Measurements from ENCODE around the gene BAIAP2.

BAIAP2 gene

DNA sequence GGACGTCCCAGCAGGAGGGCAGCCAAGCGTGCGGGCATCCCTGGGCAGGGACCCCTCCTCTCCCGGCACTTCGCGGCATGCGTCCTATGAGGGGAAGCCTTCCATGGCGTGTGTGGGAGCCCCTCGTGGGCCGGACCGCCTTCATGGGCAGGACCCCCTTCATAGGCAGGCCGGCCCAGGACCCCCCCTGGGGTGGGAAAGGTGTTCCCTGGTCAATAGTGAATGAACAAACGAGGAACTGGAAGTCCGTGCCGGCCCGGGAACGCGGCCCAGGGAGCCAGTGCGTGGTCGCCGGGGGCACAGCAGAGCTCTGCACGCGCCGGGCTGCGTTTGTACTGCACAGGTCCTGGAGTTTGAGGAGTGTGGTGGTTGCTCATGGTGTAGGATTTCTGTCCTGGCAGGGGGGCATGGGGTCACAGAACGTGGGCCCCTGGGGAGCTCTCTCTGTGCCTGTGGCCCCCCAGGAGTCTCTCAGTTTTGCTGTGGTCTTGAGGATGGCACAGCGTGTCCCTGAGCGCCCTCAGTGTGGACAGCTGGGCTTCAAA lies 13.9 kb downstream of the BAIAP2 start:
- TF ChIP-seq, protein P1, sequence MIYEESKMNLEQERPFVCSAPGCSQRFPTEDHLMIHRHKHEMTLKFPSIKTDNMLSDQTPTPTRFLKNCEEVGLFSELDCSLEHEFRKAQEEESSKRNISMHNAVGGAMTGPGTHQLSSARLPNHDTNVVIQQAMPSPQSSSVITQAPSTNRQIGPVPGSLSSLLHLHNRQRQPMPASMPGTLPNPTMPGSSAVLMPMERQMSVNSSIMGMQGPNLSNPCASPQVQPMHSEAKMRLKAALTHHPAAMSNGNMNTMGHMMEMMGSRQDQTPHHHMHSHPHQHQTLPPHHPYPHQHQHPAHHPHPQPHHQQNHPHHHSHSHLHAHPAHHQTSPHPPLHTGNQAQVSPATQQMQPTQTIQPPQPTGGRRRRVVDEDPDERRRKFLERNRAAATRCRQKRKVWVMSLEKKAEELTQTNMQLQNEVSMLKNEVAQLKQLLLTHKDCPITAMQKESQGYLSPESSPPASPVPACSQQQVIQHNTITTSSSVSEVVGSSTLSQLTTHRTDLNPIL (CRISPR knock-in tag; IDR thresholded peaks at IDR 0.05; ENCODE audit: low read depth): no peak
- TF ChIP-seq, protein P2, sequence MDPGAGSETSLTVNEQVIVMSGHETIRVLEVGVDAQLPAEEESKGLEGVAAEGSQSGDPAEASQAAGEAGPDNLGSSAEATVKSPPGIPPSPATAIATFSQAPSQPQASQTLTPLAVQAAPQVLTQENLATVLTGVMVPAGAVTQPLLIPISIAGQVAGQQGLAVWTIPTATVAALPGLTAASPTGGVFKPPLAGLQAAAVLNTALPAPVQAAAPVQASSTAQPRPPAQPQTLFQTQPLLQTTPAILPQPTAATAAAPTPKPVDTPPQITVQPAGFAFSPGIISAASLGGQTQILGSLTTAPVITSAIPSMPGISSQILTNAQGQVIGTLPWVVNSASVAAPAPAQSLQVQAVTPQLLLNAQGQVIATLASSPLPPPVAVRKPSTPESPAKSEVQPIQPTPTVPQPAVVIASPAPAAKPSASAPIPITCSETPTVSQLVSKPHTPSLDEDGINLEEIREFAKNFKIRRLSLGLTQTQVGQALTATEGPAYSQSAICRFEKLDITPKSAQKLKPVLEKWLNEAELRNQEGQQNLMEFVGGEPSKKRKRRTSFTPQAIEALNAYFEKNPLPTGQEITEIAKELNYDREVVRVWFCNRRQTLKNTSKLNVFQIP (CRISPR knock-in tag; IDR thresholded peaks at IDR 0.05; ENCODE audit: borderline replicate concordance, low read depth): no peak
- TF ChIP-seq ARNTL (CRISPR knock-in tag; IDR thresholded peaks at IDR 0.05; ENCODE audit: borderline replicate concordance, low read depth): no peak
- TF ChIP-seq, protein P3, sequence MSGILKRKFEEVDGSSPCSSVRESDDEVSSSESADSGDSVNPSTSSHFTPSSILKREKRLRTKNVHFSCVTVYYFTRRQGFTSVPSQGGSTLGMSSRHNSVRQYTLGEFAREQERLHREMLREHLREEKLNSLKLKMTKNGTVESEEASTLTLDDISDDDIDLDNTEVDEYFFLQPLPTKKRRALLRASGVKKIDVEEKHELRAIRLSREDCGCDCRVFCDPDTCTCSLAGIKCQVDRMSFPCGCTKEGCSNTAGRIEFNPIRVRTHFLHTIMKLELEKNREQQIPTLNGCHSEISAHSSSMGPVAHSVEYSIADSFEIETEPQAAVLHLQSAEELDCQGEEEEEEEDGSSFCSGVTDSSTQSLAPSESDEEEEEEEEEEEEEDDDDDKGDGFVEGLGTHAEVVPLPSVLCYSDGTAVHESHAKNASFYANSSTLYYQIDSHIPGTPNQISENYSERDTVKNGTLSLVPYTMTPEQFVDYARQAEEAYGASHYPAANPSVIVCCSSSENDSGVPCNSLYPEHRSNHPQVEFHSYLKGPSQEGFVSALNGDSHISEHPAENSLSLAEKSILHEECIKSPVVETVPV (CRISPR knock-in tag; IDR thresholded peaks at IDR 0.05): no peak
- TF ChIP-seq, protein P4, sequence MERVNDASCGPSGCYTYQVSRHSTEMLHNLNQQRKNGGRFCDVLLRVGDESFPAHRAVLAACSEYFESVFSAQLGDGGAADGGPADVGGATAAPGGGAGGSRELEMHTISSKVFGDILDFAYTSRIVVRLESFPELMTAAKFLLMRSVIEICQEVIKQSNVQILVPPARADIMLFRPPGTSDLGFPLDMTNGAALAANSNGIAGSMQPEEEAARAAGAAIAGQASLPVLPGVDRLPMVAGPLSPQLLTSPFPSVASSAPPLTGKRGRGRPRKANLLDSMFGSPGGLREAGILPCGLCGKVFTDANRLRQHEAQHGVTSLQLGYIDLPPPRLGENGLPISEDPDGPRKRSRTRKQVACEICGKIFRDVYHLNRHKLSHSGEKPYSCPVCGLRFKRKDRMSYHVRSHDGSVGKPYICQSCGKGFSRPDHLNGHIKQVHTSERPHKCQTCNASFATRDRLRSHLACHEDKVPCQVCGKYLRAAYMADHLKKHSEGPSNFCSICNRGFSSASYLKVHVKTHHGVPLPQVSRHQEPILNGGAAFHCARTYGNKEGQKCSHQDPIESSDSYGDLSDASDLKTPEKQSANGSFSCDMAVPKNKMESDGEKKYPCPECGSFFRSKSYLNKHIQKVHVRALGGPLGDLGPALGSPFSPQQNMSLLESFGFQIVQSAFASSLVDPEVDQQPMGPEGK (CRISPR knock-in tag; IDR thresholded peaks at IDR 0.05; ENCODE audit: borderline replicate concordance): no peak
- TF ChIP-seq RARB (CRISPR knock-in tag; IDR thresholded peaks at IDR 0.05): no peak
- TF ChIP-seq ISL1 (CRISPR knock-in tag; IDR thresholded peaks at IDR 0.05): no peak
- TF ChIP-seq ZC3H10 (CRISPR knock-in tag; IDR thresholded peaks at IDR 0.05): no peak
- ATAC-seq: no peak

DNA sequence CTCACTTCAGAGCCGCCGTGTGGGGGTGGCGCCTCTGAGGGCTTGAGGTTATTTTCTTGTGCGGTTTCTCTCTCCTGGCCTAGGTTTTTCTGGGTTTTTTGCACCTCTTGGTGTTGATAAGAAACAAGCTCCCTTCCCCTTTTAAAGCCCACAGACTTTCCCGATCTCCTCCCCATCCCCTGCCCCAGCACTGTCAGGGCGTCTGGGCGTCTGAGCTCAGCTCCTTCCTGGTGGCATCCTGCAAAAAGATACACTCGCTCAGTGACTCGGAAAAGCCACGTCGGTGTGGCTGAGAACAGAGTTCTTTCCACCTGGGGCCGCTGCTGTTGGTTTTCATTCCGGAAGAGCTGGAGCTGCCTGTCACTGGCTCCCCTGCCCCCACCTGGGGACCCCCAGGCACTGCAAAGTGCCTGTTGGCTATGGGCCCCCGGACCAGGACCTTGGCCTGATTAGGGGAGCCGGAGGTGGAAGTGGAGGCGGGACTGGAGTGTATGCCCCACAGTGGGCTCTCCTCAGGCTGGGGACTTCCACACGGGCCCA lies 14.5 kb downstream of the BAIAP2 start:
- ATAC-seq: no peak
- TF ChIP-seq ZFP30 (CRISPR knock-in tag; IDR thresholded peaks at IDR 0.05) (no peak), ISL1 (CRISPR knock-in tag; IDR thresholded peaks at IDR 0.05) (no peak), BACH2 (CRISPR knock-in tag; IDR thresholded peaks at IDR 0.05; ENCODE audit: borderline replicate concordance) (no peak), CSDC2 (CRISPR knock-in tag; IDR thresholded peaks at IDR 0.05) (no peak), GLIS3 (CRISPR knock-in tag; IDR thresholded peaks at IDR 0.05) (no peak), RARB (CRISPR knock-in tag; IDR thresholded peaks at IDR 0.05) (no peak), PPARA (CRISPR knock-in tag; IDR thresholded peaks at IDR 0.05; ENCODE audit: borderline replicate concordance) (no peak), OSR1 (CRISPR knock-in tag; IDR thresholded peaks at IDR 0.05) (no peak), ZNF70 (CRISPR knock-in tag; IDR thresholded peaks at IDR 0.05) (no peak)
- TF ChIP-seq, protein P3 (CRISPR knock-in tag; IDR thresholded peaks at IDR 0.05): no peak
- TF ChIP-seq, protein P4 (CRISPR knock-in tag; IDR thresholded peaks at IDR 0.05; ENCODE audit: borderline replicate concordance): no peak
- TF ChIP-seq, protein P1 (CRISPR knock-in tag; IDR thresholded peaks at IDR 0.05; ENCODE audit: low read depth): no peak
- TF ChIP-seq, protein P5, sequence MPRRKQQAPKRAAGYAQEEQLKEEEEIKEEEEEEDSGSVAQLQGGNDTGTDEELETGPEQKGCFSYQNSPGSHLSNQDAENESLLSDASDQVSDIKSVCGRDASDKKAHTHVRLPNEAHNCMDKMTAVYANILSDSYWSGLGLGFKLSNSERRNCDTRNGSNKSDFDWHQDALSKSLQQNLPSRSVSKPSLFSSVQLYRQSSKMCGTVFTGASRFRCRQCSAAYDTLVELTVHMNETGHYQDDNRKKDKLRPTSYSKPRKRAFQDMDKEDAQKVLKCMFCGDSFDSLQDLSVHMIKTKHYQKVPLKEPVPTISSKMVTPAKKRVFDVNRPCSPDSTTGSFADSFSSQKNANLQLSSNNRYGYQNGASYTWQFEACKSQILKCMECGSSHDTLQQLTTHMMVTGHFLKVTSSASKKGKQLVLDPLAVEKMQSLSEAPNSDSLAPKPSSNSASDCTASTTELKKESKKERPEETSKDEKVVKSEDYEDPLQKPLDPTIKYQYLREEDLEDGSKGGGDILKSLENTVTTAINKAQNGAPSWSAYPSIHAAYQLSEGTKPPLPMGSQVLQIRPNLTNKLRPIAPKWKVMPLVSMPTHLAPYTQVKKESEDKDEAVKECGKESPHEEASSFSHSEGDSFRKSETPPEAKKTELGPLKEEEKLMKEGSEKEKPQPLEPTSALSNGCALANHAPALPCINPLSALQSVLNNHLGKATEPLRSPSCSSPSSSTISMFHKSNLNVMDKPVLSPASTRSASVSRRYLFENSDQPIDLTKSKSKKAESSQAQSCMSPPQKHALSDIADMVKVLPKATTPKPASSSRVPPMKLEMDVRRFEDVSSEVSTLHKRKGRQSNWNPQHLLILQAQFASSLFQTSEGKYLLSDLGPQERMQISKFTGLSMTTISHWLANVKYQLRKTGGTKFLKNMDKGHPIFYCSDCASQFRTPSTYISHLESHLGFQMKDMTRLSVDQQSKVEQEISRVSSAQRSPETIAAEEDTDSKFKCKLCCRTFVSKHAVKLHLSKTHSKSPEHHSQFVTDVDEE (CRISPR knock-in tag; IDR thresholded peaks at IDR 0.05): no peak
